ENCODE measurements around the gene PTBP1.
"Not testable (repeated sequence)": the region's sequence is repeated elsewhere in the genome, so short reads cannot be mapped to it uniquely, and the experiment has no call there.

Gene PTBP1

DNA sequence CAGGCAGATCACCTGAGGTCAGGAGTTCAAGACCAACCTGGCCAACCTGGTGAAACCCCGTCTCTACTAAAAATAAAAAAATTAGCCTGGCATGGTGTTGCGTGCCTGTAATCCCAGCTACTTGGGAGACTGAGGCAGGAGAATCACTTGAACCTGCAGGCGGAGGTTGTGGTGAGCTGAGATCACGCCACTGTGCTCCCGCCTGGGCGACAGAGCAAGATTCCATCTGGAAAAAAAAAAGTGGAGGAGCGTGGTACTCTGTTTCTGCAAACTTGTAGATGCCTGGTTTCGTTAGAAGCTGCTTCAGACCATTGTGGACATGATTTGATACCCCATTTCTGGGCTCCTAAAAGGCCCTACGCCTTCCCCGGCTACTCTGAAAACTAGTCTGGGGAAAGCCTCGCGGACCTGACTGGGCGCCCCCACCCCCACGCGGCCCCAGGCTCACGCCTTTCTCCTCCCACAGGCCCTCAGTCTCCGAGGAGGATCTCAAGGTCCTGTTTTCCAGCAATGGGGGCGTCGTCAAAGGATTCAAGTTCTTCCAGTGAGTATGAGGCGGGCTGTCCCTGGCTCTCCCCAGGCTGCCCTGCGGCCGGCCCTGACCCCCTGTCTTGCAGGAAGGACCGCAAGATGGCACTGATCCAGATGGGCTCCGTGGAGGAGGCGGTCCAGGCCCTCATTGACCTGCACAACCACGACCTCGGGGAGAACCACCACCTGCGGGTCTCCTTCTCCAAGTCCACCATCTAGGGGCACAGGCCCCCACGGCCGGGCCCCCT is 13.0 kb downstream of the PTBP1 start:
- no peak for DNase-seq (ENCODE audit: low spot score)

DNA sequence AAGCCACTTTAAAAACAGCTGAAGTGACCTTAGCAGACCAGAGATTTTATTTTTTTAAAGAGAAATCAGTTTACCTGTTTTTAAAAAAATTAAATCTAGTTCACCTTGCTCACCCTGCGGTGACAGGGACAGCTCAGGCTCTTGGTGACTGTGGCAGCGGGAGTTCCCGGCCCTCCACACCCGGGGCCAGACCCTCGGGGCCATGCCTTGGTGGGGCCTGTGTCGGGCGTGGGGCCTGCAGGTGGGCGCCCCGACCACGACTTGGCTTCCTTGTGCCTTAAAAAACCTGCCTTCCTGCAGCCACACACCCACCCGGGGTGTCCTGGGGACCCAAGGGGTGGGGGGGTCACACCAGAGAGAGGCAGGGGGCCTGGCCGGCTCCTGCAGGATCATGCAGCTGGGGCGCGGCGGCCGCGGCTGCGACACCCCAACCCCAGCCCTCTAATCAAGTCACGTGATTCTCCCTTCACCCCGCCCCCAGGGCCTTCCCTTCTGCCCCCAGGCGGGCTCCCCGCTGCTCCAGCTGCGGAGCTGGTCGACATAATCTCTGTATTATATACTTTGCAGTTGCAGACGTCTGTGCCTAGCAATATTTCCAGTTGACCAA is 13.7 kb downstream of the PTBP1 start:
- DNase-seq (ENCODE audit: low spot score) = no peak

DNA sequence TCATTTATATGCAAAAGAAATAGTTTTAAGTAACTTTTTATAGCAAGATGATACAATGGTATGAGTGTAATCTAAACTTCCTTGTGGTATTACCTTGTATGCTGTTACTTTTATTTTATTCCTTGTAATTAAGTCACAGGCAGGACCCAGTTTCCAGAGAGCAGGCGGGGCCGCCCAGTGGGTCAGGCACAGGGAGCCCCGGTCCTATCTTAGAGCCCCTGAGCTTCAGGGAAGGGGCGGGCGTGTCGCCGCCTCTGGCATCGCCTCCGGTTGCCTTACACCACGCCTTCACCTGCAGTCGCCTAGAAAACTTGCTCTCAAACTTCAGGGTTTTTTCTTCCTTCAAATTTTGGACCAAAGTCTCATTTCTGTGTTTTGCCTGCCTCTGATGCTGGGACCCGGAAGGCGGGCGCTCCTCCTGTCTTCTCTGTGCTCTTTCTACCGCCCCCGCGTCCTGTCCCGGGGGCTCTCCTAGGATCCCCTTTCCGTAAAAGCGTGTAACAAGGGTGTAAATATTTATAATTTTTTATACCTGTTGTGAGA is 14.3 kb downstream of the PTBP1 start:
- DNase-seq (ENCODE audit: low spot score) = no peak

GRCh38 chr19:812049-812746 is 14.9 kb downstream of the PTBP1 start:
- DNase-seq (ENCODE audit: low spot score) = no peak

GRCh38 chr19:812747-813218 is 15.5 kb downstream of the PTBP1 start:
- no peak for DNase-seq (ENCODE audit: low spot score)

DNA sequence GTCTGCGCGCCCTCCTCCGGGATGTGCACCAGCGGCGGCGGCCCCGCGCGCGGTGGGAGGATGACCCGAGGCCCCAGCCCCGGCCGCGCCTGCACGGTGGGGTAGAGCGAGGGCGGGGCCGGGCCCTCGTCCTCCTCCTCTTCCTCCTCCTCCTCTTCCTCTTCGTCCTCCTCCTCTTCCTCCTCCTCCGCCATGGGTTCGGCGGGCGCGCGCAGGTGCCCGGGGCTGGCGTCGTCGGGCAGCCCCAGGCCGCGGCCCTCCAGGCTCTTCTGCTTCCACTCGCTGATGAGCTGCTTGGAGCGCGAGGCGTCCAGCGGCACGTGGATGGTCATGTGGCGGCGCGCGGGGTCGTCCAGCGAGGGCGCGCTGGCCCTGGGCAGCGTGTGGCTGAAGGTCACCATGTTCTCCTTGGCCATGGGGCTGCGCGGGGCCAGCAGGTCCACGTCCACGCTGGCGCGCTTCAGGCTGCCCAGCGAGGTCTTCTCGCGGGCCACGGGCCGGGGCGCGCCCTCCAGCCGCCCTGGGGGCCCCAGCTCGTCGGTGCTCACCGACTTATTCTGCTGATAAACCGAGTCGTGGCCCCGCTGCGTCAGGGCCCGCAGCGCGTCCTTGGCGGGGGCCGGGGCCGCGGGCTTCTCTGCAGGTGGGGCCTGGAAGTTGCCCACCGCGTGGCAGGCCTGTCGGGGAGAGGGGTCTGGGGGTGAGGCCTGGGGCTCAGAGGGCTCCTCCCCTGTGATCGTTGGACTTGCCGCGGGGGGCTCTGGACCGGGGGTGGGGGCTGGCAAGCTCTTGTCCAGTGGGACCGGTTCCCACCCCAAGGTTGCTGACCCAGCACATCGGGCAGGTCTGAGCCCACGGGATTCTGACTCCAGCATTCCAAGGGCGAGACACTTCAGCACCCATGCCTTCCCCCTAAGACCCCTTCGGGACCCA is 16.2 kb downstream of the PTBP1 start:
- DNase-seq (ENCODE audit: low spot score) = no peak

- DNase-seq (ENCODE audit: low spot score) = no peak
Observed at GRCh38 chr19:814152-815078, 17.2 kb downstream of the PTBP1 start.

DNA sequence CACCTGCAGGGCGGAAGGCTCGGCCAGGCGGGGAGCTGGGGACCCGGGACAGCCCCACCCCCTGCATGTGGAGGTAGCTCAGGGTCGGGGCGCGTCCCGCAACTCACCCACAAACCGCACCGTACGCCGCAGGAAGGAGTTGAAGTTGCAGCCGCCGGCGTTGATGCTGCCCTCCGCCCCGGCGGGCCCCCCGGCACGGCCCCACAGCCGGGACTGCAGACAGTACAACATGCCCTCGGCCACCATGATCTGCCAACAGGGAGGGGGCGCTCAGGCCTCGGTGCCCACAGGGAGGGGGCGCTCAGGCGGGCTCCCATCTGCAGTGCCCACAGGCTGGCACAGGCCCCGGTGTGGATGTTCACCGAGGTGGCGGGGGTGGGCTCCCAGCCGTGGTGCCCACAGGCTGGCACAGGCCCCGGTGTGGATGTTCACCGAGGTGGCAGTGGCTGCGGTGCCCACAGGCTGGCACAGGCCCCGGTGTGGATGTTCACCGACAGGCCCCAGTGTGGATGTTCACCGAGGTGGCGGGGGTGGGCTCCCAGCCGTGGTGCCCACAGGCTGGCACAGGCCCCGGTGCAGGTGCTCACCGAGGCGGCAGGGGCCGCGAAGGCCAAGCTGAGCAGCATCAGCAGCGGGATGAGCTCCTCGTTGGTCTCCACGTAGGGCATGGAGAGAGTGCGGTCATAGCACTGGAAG is 18.0 kb downstream of the PTBP1 start:
- no peak for DNase-seq (ENCODE audit: low spot score)

DNA sequence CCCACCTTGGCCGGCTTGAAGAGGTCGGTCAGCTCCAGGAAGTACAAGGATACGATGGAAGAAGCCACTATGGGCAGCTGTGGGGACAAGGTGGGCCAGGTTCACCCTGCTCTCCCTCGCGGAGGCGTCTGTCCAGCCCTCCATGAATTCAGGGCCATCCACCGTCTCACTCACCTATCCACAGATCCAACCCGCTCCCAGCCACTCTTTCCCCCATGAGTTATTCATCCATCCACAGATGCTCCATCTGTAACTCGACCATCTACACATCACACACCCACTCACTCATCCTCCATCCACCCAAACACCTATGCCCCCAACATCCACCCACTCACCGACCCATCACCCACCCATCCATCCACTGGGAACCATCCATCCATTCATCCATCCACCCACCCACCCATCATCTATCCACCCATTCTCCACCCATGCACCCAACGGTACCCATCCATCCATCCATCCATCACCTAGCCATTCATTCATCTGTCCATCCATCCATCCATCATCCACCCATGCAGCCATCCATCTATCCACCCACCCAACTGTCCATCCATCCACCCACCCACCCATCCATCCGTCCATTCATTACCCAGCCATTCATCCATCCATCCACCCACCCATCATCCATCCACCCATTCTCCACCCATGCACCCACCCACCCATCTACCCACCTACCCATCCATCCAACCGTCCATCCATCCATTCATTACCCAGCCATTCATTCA is 18.7 kb downstream of the PTBP1 start:
- no peak for DNase-seq (ENCODE audit: low spot score)

- DNase-seq (ENCODE audit: low spot score) = no peak
Observed at GRCh38 chr19:816500-816857, 19.2 kb downstream of the PTBP1 start.

- DNase-seq (ENCODE audit: low spot score) = not testable (repeated sequence)
Observed at GRCh38 chr19:820212-820611, 23.0 kb downstream of the PTBP1 start.

DNA sequence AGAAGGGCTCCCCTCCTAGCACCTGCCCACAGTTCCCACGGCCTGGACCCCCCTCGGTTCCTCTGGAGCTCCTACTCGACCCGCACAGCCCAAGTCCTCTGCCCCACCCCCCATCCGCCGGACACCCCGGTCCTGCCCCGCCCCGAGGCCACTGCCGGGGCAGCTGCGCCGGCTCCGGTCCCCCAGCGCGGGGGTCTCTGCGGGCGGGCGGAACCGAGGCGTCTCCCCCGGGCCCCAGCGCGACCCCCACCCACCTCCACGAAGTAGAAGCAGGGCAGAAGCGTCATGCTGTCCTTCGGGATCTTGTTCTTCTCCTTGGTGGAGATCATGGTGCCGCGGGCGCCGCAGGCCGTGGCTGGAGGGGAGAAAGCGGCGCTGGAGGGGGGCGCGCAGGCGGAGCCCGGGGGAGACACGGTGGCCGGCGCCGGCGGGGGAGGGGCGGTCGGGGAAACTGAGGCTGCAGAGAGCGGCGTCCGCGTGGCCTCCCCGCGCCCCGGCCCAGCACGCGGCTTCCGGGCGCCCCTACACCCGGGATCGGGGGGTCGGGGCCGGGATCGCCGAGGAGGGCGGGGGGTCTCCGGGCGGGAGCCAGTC is 24.1 kb downstream of the PTBP1 start:
- no peak for DNase-seq (ENCODE audit: low spot score)

DNA sequence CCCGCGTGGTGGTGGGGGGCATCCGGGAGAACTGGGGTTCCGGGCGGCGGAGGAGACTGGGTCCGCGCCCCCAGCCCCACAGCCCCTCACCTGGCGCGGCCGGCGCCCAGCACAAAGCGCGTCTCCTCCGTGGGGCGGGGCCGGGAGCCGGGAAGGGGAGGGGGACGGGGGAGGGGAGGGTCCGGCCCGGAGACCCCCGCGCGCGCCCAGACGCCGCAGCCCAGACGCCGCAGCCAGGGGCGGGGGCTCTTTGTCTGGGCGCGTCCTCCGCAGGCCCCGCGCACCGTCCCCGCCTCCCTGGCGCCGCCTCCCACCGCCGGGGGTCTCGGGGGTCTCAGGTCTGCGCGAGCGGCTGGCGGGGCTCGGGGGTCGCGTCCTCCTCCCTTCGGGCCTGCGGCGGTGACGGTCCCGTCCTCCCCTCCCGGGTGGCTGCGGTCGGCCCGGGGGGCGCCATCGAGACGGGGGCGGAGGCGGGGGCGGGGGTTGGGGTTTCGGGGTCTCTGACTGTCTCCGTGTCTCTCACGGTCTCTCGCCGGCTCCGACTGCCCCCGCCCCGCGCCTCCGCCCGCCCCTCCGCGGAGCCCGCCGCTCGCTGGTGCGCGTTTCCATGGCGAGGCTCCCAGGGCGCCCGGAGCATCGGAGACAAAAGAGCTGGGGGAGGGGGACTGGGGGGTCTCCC is 24.7 kb downstream of the PTBP1 start, which contains the start of gene PLPPR3:
PLPPR3 (minus strand) TSS at position 131 of the 679 bp plus-strand sequence. CDS start 396 bp downstream, outside the sequence.
- no peak for DNase-seq (ENCODE audit: low spot score)

DNA sequence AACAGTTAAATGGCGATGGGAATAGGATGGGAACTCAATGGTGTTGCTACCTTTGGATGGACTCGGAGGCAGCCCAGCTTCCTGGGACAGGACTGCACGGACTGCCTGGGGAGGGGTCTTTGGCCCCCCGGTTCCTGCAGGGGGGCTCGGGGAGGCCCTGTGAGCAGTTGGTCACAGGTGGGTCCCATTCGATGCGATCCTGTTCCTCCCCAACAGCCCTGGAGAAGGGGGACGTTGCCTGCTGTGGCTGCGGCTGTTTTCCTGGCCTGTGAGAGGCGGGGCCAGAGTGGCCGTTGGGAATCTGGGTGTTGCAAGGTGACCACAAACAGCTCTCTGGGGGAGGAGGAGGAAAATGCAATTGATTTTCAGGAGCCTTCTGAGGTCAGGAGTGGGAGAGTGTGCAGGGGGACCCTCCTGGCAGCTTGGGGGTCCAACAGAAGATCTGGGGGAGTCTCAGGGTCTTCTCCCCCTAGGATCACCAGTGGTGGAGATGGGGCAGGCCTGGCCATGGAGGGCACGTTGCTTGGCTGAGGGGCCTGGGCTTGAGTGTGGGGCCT is 26.4 kb downstream of the PTBP1 start:
- no peak for DNase-seq (ENCODE audit: low spot score)

GRCh38 chr19:824885-825284 is 27.6 kb downstream of the PTBP1 start:
- no peak for DNase-seq (ENCODE audit: low spot score)

GRCh38 chr19:825897-826644 is 28.8 kb downstream of the PTBP1 start:
- DNase-seq (ENCODE audit: low spot score) = no peak

DNA sequence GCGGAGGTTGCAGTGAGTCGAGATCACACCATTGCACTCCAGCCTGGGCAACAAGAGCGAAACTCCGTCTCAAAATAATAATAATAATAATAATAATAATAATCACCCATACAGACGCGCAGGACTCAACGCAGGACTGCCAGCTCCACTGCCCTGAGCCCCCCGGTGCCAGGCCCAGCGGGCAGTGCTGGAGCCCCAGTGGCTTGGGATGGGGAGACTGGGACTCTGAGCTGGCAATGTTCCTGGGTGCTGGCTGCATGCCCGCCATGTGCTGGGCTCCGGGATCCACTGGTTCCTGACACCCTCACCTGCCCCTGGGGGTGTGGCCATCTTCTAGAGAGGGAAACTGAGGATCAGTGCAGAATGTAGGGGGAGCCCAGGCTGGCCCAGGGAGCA is 30.1 kb downstream of the PTBP1 start:
- DNase-seq (ENCODE audit: low spot score) = no peak
